Panc1 (cell line): ENCODE measurements around the gene PDE4A.

Source experiments
- CTCF ChIP-seq: fragments of 450-650 bp; IDR thresholded peaks from 2 replicates; pipeline ENCODE4 v1.5.1; 2017; ENCODE audit warnings: mild to moderate bottlenecking
- POLR2AphosphoS5 ChIP-seq: IDR thresholded peaks from 2 replicates; pipeline ENCODE4 v1.6.1; 2012; ENCODE audit warnings: mild to moderate bottlenecking, low read depth, low read length, moderate library complexity
- REST ChIP-seq, 2 experiments: IDR thresholded peaks; 2 replicates each; pipeline ENCODE4 v1.6.1; 2011 to 2012; ENCODE audit warnings: low read depth in 2 of 2, control low read depth in 1 of 2, low read length in 1 of 2, mild to moderate bottlenecking in 1 of 2, moderate library complexity in 1 of 2; ENCODE audit not compliant: insufficient read depth in 1 of 2
- SIN3A ChIP-seq: IDR thresholded peaks from 2 replicates; pipeline ENCODE4 v1.6.1; 2012; ENCODE audit warnings: low read depth, mild to moderate bottlenecking, low read length, moderate library complexity, borderline replicate concordance; ENCODE audit not compliant: insufficient read depth
- TCF7L2 ChIP-seq: IDR thresholded peaks from 2 replicates; pipeline ENCODE4 v1.6.1; 2011; ENCODE audit warnings: mild to moderate bottlenecking, low read depth, low read length, inconsistent platforms

GRCh38 chr19:10378124-10378523, 42.2 kb upstream of the PDE4A start:
- TF ChIP-seq POLR2AphosphoS5 (no peak), CTCF (no peak), REST (IDR thresholded peaks at IDR 0.05; ENCODE audit: insufficient read depth in 1 of 2, low read depth in 2 of 2, low read length in 1 of 2) (no peak), SIN3A (no peak), TCF7L2 (no peak)
